Activated gamma-delta T cell treated with Interleukin-2 at 50 U/mL for 16 hours (primary cell): ENCODE data around the gene PRKAB2.
"Not testable (repeated sequence)": the region's sequence is repeated elsewhere in the genome, so short reads cannot be mapped to it uniquely, and the experiment has no call there.

ENCODE experiments used
- DNase-seq: peaks from one replicate; pipeline ENCODE4 v3.0.0-alpha.2; 2020

Gene PRKAB2, protein sequence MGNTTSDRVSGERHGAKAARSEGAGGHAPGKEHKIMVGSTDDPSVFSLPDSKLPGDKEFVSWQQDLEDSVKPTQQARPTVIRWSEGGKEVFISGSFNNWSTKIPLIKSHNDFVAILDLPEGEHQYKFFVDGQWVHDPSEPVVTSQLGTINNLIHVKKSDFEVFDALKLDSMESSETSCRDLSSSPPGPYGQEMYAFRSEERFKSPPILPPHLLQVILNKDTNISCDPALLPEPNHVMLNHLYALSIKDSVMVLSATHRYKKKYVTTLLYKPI

GRCh38 chr1:147172168-147173016, at the start of gene PRKAB2:
Gene PRKAB2 (minus strand): TSS chr1:147172470. CDS start chr1:147172144, 326 bp downstream.
- DNase-seq: peak; percentile 87

DNA sequence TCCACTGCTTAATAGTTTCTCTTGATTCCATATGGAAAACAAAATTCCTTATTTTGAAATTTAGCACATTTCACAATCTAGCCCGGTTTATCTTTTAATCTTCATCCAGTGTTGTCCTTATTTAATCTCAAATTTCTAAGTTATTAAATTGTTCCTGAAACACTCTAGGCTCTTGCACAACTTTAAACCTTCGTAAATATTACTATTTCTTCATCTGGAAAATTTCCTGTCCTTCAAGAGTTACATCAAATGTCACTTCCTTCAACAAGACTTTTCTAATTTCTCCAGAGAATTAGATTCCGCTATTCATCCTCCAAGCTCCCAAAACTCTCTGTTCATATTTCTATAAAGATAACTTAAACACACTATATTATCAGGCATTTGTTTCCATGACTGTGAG, 46.3 kb upstream of the PRKAB2 start:
- no peak for DNase-seq

GRCh38 chr1:147217141-147217540, 44.9 kb upstream of the PRKAB2 start:
- DNase-seq: no peak

- no peak for DNase-seq
Observed at GRCh38 chr1:147216124-147216523, 43.9 kb upstream of the PRKAB2 start.

DNA sequence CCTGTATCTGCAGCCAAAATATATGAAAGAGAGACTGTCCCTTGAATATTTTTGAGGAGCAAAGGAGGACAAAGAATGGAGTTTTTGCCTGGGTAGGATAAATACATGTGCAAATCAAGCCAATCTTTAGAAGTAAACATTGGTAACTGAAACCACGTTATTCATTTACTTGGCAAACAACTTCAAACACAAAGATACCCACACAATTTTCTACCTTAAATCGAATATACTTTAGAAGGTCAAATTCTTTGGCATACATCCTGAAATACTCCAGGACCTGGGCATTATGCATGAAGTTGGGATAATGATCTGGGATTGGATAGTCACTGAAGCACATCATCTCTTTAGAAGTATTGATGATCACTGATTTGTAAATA, 43.3 kb upstream of the PRKAB2 start:
- DNase-seq: no peak

- DNase-seq: no peak
Observed at GRCh38 chr1:147214842-147215539, 42.7 kb upstream of the PRKAB2 start.

DNA sequence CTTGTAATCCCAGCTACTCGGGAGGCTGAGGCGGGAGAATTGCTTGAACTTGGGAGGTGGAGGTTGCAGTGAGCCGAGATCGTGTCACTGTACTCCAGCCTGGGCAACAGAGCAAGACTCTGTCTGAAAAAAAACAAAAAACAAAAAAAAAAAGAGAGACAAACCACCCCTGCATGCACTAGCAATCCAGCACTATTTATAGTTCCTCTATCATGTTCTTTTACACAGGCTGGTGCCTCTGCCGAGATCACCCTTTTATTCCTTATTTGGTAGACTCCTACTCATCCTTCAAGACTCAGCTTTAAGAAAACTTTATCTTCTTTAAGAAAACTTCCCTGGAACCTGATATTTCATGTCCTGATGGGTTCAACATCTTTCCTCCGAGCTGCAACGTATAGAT, 42.1 kb upstream of the PRKAB2 start:
- DNase-seq: no peak

- DNase-seq: no peak
Observed at GRCh38 chr1:147213271-147213670, 41.0 kb upstream of the PRKAB2 start.

DNA sequence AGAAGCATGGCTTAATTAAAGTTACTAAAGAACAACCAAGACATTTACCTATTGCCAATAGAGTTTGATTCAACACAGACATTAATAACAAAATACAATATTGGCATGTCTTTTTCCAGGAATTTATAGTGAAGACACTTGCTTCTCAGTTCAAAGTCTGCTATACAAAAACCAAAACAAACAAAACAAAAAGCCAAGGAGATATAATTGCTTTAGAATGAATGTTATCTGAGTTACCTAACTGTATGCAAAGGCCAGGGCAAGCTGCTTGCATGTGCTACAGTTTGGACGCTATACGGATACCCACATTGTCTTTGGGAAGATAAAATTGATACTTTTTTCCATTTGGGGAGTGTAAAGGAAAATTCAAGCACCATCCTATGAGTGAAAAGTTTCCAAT, 39.3 kb upstream of the PRKAB2 start:
- DNase-seq: no peak

GRCh38 chr1:147210987-147211386, 38.7 kb upstream of the PRKAB2 start:
- DNase-seq: no peak

DNA sequence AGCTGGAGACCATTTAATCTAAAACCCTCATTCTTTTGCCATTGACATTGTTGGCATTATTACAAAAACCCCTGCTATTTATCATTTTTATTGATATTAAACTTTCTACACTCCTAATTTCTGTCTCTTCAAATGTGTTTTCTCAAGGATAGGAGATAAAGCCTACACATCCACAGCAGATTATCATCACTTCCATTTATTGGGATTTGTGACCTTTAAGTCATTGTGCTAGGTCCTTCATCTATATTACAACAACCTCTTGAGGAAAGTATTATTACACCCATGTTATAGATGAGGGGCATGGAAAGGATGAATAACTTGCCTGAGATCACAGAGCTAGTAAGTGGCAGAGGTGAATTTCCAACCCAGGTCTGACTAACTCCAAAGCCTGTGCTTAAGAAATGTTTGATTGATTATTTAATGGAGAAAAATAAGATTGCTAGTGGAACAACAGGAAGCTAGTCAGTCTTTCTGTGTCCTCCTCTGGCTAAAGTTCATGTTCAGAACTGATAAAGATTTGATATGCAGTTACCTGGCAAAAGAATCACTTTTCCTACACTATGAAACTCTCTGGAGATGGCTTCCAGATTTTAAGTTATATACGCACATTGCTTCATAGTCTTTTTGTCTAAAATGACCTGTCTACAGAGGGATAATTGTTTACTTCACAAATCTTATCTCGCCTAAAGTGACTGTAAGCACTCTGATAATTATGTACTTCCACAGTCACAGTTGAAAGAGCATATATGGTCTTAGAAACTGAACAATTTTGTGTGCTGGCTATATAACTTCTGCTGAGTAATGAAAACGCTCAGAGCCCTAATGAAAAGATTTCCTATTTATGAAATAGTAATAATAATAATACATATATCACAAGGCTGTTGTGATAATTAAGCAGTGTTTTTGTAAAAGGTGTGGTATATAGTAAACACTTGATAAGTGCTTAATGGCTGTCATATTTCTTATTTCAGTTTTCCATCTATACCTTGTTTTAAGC, 37.9 kb upstream of the PRKAB2 start:
- DNase-seq: no peak

DNA sequence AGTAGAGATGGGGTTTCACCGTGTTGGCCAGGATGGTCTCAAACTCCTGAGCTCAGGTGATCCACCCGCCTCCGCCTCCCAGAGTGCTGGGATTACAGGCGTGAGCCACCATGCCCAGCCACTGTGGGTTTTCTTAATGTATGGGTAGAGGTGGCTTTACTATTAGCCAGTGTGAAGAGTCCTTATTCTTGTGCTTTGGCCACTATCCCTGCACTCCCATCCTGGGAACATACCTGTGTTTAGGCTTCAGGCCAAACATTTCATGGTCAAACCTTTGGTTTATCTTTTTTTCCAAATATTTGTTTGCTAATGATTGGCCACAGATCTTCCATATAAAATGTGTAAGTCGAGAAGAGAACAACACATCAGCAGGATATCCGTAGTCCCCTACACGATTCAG, 36.3 kb upstream of the PRKAB2 start:
- no peak for DNase-seq

GRCh38 chr1:147207192-147207591, 34.9 kb upstream of the PRKAB2 start:
- DNase-seq: no peak

GRCh38 chr1:147204080-147204479, 31.8 kb upstream of the PRKAB2 start:
- DNase-seq: no peak

DNA sequence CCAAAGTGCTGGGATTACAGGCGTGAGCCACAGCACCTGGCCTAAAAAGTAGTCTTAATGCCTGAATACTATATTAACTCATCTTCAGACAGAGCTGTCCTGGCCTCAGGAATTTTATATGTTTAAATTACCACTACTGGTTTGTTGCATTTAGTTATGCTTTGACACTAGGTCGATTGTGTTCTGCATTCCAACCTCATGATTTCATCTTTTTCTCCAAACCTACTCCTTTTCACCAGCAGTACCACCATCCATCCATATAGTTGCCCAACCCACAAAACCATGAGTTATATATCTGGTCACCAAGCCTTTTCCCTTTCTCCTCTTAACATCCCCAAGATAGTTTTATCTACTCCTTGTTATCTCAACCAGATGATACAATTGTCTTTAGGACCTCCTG, 30.3 kb upstream of the PRKAB2 start:
- DNase-seq: no peak

DNA sequence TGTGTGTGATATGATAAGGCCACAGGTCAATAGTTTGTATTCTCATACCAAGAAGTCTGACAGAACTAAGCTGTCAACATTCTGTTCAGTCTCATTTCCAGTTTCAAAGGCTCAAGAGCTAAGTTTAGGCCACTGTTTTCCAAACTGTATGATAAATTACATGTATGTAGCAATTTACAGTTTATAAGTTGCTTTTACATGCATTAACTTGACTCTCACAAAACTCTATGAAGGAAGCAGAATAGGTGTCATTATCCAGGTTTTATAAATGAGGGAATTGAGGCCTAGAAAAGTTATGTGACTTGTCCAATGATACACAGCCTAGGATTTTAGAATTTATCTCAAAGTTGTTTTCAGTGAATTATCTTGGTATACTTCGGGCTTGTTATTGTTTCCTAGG, 29.5 kb upstream of the PRKAB2 start:
- DNase-seq: no peak

GRCh38 chr1:147201276-147201675, 29.0 kb upstream of the PRKAB2 start:
- DNase-seq: no peak

GRCh38 chr1:147197324-147197723, 25.1 kb upstream of the PRKAB2 start:
- DNase-seq: not testable (repeated sequence)

GRCh38 chr1:147189514-147189913, 17.2 kb upstream of the PRKAB2 start:
- no peak for DNase-seq

DNA sequence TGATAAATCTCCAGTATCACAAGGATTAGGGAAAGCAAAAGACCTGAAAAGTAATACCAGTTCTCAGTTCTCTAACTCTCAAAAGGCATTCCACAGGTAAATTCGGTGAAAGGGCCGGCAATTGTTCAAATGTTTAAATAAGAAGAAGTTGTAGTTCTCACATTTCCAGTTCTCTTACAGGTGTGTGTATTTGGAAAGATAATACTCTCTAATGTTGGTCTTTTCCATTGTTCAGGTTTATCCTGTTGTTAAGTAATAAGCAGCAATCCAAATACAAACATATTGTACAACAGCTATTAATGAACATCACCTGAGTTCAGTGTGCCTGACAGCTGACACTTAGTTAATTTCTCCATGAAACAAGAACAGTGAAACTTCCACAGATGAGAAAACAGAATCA, 13.2 kb upstream of the PRKAB2 start:
- DNase-seq: no peak

DNA sequence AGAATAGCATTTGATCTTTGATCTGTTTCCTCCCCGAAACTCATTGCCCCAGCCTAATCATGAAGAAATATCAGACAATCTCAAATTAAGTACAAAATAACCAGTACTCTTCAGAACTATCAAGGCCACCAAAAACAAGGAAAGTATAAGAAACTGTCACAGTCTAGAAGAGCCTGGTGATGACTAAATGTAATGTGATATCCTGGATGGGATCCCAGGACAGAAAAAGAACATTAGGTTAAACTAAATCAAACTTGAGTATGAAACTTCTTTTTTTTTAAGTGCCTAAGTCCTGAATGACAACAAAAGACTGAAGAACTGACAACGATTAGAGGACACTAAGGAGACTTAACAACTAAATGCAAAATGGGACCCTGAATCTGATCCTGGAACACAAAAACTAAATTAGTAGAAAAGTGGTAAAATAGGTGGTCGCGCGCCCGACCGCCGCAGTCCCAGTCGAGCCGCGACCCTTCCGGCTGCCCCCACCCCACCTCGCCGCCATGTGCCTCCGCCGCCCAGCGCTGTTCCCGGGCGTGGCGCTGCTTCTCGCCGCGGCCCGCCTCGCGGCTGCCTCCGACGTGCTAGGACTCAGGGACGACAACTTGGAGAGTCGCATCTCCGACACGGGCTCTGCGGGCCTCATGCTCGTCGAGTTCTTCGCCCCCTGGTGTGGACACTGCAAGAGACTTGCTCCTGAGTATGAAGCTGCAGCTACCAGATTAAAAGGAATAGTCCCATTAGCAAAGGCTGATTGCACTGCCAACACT, 5.5 kb upstream of the PRKAB2 start:
- DNase-seq: no peak
